Measurements from ENCODE around the gene UQCR10. TPM values are rescaled to one million over a fixed set of nuclear protein-coding genes. Genes with fewer than 3 reads are reported as not detected.
"Not testable (repeated sequence)": the region's sequence is repeated elsewhere in the genome, so short reads cannot be mapped to it uniquely, and the experiment has no call there.

The UQCR10 gene
- total RNA-seq, 1 donor from 2014 or later: 65.8 TPM

- no peak for DNase-seq (ENCODE audit: extremely low spot score in 2 of 2)
- H3K4me1 ChIP-seq: no peaks in the 10 kb centered on the region
- H3K9me3 ChIP-seq: no peaks in the 10 kb centered on the region
- TF ChIP-seq CTCF (IDR thresholded peaks at IDR 0.05) (no peak), POLR2AphosphoS5 (IDR thresholded peaks at IDR 0.05; ENCODE audit: insufficient read depth in 1 of 2, low read depth in 1 of 2) (no peak), POLR2A (IDR thresholded peaks at IDR 0.05) (no peak)
- no peak overlapping the region for H3K27ac ChIP-seq
- H3K27me3 ChIP-seq: no peaks in the 10 kb centered on the region
- no peak overlapping the region for H3K4me3 ChIP-seq
- H3K36me3 ChIP-seq: no peaks in the 10 kb centered on the region
- intact Hi-C loops (cut with DNase I): no loop called here
These were observed 15.5 kb upstream of the UQCR10 start for GRCh38 chr22:29751669-29752068.

- no peaks in the 10 kb centered on the region for H3K4me1 ChIP-seq
- H3K27me3 ChIP-seq: no peaks in the 10 kb centered on the region
- TF ChIP-seq POLR2A (IDR thresholded peaks at IDR 0.05): no peak
- TF ChIP-seq CTCF (IDR thresholded peaks at IDR 0.05): no peak
- no peak for TF ChIP-seq POLR2AphosphoS5 (IDR thresholded peaks at IDR 0.05; ENCODE audit: insufficient read depth in 1 of 2, low read depth in 1 of 2)
- H3K27ac ChIP-seq: no peak overlapping the region
- no peak overlapping the region for H3K4me3 ChIP-seq
- no peak for DNase-seq (ENCODE audit: extremely low spot score in 2 of 2)
- H3K36me3 ChIP-seq: no peaks in the 10 kb centered on the region
- no peaks in the 10 kb centered on the region for H3K9me3 ChIP-seq
- intact Hi-C loops (cut with DNase I): no loop called here
These were observed 13.1 kb upstream of the UQCR10 start for GRCh38 chr22:29753808-29754657.

DNA sequence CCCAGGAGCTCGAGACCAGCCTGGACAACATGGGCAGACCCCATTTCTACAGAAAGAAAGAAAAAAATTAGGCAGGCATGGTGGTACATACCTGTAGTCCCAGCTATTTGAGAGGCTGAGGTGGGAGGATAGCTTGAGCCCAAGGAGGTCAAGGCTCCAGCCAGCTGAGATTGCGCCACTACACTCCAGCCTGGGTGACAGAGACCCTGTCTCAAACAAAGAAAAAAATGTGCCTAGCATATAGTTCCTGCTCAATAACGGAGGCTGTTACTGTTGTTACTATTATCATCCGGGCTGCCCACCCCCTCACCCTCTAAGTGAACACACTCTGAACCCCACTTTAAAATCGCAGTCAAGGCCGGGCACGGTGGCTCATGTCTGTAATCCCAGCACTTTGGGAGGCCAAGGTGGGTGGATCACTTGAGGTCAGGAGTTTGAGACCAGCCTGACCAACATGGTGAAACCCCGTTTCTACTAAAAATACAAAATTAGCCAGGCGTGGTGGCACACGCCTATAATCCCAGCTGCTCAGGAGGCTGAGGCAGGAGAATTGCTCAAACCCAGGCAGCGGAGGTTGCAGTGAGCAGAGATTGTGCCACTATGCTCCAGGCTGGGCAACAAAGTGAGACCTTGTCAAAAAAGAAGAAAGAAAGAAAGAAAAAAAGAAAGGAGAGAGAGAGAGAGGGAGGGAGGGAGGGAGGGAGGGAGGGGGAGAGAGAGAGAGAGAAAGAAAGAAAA, 12.3 kb upstream of the UQCR10 start:
- H3K4me1 ChIP-seq; DNase-seq (ENCODE audit: extremely low spot score in 2 of 2); H3K9me3 ChIP-seq; intact Hi-C loops (cut with DNase I); H3K4me3 ChIP-seq; H3K36me3 ChIP-seq; H3K27ac ChIP-seq; H3K27me3 ChIP-seq: not testable (repeated sequence)

DNA sequence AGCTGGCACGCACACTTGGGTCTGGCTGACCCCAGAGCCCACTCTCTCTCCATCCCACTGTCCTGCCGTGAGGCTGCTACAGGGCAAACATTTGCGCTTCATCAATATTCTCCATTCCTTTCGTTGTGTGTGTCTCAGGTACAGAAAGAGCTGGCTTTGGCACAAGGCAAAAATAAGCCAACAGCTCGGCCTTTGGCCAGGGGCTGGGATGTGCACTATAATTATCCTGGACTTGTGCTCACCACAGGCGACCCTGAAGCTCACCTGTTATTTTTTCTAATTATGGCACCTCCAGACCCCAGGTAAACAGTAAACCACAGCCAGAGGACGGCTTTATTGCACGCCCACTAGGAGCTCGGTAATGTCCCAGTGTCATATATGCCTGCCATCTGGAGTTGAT, 11.3 kb upstream of the UQCR10 start:
- TF ChIP-seq CTCF (IDR thresholded peaks at IDR 0.05): no peak
- TF ChIP-seq POLR2AphosphoS5 (IDR thresholded peaks at IDR 0.05; ENCODE audit: insufficient read depth in 1 of 2, low read depth in 1 of 2): no peak
- TF ChIP-seq POLR2A (IDR thresholded peaks at IDR 0.05): no peak
- no peaks in the 10 kb centered on the region for H3K4me1 ChIP-seq
- H3K27me3 ChIP-seq: no peaks in the 10 kb centered on the region
- H3K36me3 ChIP-seq: no peaks in the 10 kb centered on the region
- no peak overlapping the region for H3K4me3 ChIP-seq
- DNase-seq (ENCODE audit: extremely low spot score in 2 of 2): no peak
- intact Hi-C loops (cut with DNase I): no loop called here
- no peaks in the 10 kb centered on the region for H3K9me3 ChIP-seq
- H3K27ac ChIP-seq: no peak overlapping the region

DNA sequence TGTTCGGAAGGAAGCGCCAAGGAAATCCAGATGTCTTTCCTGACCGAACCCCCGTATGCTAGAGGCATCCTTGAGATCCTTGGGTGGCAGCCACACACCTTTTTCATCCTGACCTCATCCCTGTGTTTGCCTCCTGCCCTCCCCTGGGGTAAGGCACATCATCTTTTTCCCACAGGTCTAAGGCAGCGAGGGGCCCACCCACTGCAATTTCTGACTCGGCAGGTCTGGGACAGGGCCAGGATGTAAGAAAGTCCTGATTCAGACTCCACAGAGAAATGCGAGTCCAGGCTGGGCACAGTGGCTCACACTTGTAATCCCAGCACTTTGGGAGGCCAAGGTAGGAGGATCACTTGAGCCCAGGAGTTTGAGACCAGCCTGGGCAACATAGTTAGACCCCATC, 10.8 kb upstream of the UQCR10 start:
- H3K9me3 ChIP-seq: no peaks in the 10 kb centered on the region
- intact Hi-C loops (cut with DNase I): no loop called here
- H3K36me3 ChIP-seq: no peaks in the 10 kb centered on the region

More for the DNA sequence above, 10.8 kb upstream of the UQCR10 start:
- no peaks in the 10 kb centered on the region for H3K4me1 ChIP-seq
- H3K4me3 ChIP-seq: no peak overlapping the region
- TF ChIP-seq POLR2A (IDR thresholded peaks at IDR 0.05) (no peak), CTCF (IDR thresholded peaks at IDR 0.05) (no peak), POLR2AphosphoS5 (IDR thresholded peaks at IDR 0.05; ENCODE audit: insufficient read depth in 1 of 2, low read depth in 1 of 2) (no peak)
- no peaks in the 10 kb centered on the region for H3K27me3 ChIP-seq
- no peak for DNase-seq (ENCODE audit: extremely low spot score in 2 of 2)
- no peak overlapping the region for H3K27ac ChIP-seq
